ENCODE results near the gene SLC48A1.
A peak's percentile ranks its signal among the peaks of the same experiment; 100 is the strongest.

- TF ChIP-seq, protein P1, sequence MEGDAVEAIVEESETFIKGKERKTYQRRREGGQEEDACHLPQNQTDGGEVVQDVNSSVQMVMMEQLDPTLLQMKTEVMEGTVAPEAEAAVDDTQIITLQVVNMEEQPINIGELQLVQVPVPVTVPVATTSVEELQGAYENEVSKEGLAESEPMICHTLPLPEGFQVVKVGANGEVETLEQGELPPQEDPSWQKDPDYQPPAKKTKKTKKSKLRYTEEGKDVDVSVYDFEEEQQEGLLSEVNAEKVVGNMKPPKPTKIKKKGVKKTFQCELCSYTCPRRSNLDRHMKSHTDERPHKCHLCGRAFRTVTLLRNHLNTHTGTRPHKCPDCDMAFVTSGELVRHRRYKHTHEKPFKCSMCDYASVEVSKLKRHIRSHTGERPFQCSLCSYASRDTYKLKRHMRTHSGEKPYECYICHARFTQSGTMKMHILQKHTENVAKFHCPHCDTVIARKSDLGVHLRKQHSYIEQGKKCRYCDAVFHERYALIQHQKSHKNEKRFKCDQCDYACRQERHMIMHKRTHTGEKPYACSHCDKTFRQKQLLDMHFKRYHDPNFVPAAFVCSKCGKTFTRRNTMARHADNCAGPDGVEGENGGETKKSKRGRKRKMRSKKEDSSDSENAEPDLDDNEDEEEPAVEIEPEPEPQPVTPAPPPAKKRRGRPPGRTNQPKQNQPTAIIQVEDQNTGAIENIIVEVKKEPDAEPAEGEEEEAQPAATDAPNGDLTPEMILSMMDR (IDR thresholded peaks at IDR 0.05 in 2 of 3, conservative IDR thresholded peaks at IDR 0.05 in 1 of 3; ENCODE audit: borderline replicate concordance in 1 of 3, insufficient read depth in 1 of 3, low read depth in 2 of 3, low read length in 2 of 3), result no peak
- TF ChIP-seq SRF (IDR thresholded peaks at IDR 0.05; ENCODE audit: low read depth) (no peak), SP1 (IDR thresholded peaks at IDR 0.05; ENCODE audit: low read depth) (no peak; the same call in none of the 2 replicates), CBX3 (IDR thresholded peaks at IDR 0.05; ENCODE audit: low read depth) (no peak), POLR2AphosphoS5 (IDR thresholded peaks at IDR 0.05; ENCODE audit: low read depth, low read length) (peak; percentile 49), ELF1 (IDR thresholded peaks at IDR 0.05; ENCODE audit: borderline replicate concordance, low read depth) (no peak), EZH2 (IDR thresholded peaks at IDR 0.05) (no peak), POLR2A (IDR thresholded peaks at IDR 0.05; ENCODE audit: borderline replicate concordance, extremely low read depth, insufficient read depth, insufficient read length) (no peak), RAD21 (IDR thresholded peaks at IDR 0.05; ENCODE audit: low read depth) (no peak), MAX (IDR thresholded peaks at IDR 0.05) (peak; percentile 72; the same call in 1 of the 2 replicates)
Observed at GRCh38 chr12:47753021-47754001, 19.7 kb upstream of the SLC48A1 start.
